IPS-NIHi7 (cell line): ENCODE results near the gene ADGRF1.
"Not testable (repeated sequence)": the region's sequence is repeated elsewhere in the genome, so short reads cannot be mapped to it uniquely, and the experiment has no call there.

Source experiments
- DNase-seq: peaks from one replicate; pipeline ENCODE4 v3.0.0; 2012; ENCODE audit warnings: mixed read lengths; ENCODE audit errors: extremely low spot score

Gene ADGRF1

GRCh38 chr6:47042275-47042791 is at the start of gene ADGRF1:
ADGRF1 (minus strand) TSS chr6:47042332; CDS start chr6:47029061, 13,271 bp downstream.
- no peak for DNase-seq

GRCh38 chr6:47090881-47091280 is 48.7 kb upstream of the ADGRF1 start:
- DNase-seq: no peak

DNA sequence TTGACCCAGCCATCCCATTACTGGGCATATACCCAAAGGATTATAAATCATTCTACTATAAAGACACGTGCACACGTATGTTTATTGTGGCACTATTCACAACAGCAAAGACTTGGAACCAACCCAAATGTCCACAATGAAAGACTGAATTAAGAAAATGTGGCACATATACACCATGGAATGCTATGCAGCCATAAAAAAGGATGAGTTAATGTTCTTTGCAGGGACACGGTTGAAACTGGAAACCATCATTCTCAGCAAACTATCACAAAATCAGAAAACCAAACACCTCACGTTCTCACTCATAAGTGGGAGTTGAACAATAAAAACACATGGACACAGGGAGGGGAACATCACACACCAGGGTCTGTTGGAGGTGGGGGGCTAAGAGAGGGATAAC is 47.3 kb upstream of the ADGRF1 start:
- DNase-seq: not testable (repeated sequence)

DNA sequence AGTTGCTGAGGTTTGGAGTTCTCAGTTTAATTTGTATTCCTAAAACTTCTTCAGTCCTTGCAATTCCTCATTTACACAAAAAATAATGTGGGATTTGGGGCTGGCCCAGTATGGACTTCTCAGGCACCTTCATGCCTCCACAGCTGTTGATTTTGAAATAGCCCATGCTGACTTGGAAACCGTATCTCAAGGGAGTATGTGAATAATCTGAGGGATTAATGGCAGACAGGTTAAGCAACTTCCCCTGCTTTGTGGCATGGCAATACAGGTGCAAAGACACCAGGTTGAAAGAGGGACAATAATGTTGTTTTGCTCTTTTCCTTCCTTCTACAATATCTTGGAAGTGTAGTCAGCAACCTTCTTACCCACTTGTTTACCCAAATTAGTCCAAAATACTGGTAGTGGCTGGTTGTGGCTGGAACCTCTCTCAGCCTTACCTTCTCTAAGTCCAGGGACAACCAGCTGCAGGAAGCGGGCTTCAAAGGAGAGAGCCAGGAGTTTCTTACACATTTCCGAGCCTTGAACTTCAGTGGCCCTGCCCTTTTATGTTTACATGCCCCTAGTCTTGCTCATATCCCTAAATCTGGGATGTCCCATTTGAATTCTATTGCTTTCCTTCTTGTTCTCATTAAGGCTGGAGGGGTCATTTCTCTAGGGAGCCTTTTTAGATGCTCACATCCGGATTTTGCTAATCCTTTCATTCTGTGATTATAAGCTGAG is 44.1 kb upstream of the ADGRF1 start:
- DNase-seq: no peak

- no peak for DNase-seq
Measured at GRCh38 chr6:47084610-47085009, 42.5 kb upstream of the ADGRF1 start.

GRCh38 chr6:47083586-47084047 is 41.5 kb upstream of the ADGRF1 start:
- no peak for DNase-seq

GRCh38 chr6:47080083-47080596 is 38.0 kb upstream of the ADGRF1 start:
- DNase-seq: no peak

- no peak for DNase-seq
Measured at GRCh38 chr6:47079638-47080037, 37.5 kb upstream of the ADGRF1 start.

DNA sequence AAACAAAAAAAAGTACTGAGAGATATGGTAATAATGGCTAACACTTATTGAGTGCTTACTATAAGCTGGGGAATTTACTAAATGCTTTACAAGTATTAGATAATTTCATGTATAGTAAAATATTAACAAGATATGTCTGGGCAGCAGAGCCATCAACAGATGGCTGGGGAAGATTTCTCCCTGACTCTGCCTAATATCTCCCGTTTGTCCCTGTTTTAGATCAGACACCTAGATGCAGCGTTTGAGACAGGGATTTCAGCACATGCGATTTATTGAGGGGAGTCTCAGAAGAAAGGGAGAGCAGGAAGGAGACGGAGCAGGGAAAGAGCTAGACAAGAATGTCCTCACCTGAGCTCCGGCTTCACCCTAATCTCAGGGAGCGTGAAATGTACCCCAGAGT is 36.9 kb upstream of the ADGRF1 start:
- no peak for DNase-seq

DNA sequence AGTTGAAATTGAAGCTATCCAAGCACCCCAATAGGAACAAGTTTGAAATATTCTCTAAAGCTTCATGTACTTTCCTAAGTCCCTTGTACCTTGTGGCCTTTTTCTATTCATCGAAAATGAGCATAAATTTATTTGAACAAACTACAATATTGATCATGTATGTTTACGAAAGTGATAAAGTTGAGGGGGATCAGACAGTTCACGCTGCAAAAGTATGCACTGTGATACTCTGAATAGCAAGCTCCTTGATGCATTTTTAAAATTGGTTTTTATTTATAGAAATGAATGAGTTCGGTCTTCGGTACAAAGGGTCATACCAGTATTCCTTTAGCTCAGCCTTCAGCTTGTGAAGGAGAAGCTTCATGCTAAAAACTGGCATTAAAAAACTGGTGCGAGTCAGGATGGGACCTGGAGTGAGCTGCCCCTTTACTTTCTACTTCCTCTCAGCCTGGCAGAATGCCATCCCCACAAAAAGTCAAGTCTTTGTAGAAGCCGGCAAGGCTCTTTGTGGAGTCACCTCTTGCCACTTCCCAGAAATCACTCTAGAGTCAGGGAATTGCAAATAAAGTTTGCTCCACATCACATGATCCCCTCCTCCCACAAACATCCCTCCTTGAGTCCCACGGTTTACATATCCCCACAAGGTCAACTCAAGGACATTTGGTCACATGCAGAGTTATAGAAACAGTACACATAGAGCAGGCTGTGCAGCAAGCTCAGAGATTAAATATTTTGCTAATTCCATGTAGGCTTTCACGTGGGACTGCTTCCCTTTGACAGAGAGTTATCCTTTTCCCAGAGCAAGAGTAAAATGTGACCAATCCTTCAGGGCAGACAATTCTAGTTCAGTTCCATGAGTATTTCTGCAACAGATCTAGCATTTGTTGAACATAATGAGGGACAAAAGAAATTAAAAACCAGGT is 34.6 kb upstream of the ADGRF1 start:
- no peak for DNase-seq

DNA sequence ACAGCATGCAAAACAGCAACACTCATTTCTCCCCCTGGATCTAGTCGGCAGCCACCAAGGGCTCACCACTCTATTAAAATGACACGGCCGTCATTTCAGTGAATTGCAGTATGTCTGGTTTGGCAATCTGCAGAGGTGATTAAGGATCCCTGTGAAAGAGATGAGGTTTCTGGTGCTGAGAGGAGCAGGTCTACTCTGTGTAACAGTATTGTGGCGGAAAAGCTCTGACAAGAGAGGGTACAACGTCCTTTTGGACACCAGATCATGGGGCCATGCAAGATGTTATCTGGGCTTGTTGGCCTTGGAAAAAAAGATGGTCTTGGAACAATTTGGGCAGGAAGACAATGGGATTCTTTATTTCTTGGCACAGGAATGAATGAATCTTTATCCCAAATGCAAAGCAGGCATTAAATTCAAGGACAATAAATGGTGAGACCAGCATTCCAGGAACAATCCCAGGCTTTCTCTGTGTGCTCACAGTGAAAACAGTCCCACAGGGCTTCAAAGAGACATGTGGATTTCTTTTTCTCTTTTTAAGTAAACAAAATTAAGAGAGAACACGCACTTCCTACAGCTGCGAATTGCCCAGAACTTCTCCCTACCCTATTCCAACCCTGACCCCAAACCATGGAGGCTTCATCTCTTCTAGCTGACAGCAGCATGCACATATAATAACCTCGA is 33.7 kb upstream of the ADGRF1 start:
- DNase-seq: no peak

DNA sequence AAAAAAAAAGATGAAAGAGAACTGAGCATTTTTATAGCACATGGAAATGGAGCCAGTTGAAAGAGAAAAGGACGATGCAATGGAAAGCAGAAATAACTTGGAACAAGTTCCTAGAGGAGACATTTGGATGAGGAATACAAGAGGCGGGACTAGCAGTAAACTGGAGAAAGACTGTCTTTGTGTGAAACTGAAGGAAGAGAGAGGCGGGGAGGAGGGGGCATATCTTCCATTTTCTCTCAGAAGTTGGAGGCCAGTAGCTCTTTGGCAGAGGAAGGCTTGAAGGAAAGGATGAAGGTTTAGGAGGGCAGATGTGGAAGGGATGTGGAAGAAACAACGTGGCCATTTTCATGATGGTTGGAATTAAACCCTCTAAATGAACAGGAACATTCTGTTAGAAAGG is 33.0 kb upstream of the ADGRF1 start:
- DNase-seq: no peak

- DNase-seq: peak; percentile 56
Measured at GRCh38 chr6:47073125-47074110, 31.3 kb upstream of the ADGRF1 start.

DNA sequence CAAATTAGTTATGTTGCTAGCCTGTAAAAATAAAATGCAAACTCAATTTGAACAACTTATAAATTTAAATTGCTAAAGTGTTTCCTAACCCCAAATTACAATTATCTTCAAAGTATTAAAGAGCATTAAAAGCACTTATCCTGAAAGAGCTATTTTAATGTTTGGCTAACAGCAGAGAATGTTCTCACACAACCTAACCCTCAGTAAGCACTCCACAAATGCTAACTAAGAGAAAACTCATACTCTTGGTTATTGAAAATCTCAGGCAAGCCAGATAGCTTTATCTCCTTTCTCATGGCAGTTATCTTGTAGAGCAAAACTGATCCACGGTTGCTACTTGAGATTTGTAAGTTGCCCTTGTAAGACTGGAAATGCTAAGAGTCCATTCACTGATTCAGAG is 30.5 kb upstream of the ADGRF1 start:
- DNase-seq: no peak

DNA sequence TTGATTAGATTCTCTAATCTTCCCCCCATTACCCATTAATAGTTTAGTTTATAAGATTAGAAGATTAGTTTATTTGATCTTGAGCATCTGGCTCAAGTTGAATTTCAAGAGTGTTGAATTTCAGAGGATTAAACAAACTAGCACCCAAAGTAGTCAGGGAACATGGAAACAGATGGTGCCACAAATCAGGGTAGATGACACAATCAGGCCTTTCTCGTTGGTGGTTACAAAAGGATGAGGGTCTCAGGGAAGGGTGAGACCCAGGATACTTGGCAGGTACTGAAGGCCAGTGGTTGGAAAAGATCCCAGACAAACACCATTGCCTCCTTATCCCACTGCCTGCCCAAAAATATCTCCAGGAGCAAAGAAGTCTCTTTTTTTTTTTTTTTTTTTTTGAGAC is 29.5 kb upstream of the ADGRF1 start:
- no peak for DNase-seq

- DNase-seq: no peak
Measured at GRCh38 chr6:47070461-47070860, 28.3 kb upstream of the ADGRF1 start.

DNA sequence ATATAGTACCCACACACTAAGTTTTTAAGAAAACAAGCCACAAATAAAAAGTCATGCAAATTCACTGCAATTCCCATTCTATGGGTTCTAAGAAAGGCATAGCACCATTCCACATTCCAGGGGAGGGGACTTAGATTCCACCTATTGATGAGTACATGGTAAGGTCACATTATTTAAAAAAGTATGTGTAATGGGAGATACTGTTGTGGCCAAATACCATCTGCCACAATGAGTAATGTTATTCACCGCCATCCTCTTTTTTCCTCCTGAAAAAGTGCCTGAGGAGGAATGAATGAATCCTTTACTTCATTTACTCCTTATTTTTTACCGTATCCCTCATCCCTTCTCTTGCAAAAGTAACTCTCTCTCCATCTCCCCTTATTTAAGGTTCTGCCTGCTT is 27.0 kb upstream of the ADGRF1 start:
- no peak for DNase-seq

- no peak for DNase-seq
Measured at GRCh38 chr6:47066418-47066817, 24.3 kb upstream of the ADGRF1 start.

- no peak for DNase-seq
Measured at GRCh38 chr6:47064274-47064673, 22.1 kb upstream of the ADGRF1 start.

- DNase-seq: no peak
Measured at GRCh38 chr6:47062346-47062745, 20.2 kb upstream of the ADGRF1 start.
